ENCODE measurements around the gene SORBS1.

GRCh38 chr10:95458871-95459270 lies 102.3 kb downstream of the SORBS1 start:
- TF ChIP-seq EZH2 (IDR thresholded peaks at IDR 0.05; ENCODE audit: borderline replicate concordance) (no peak), CTCF (IDR thresholded peaks at IDR 0.05; ENCODE audit: poor library complexity) (no peak), EZH2phosphoT487 (IDR thresholded peaks at IDR 0.05; ENCODE audit: low read depth, severe bottlenecking, unreplicated experiment) (no peak)

Data from hepatocyte (in vitro differentiated cells).